ENCODE results near the gene UCN3.
"Not testable (repeated sequence)": the region's sequence is repeated elsewhere in the genome, so short reads cannot be mapped to it uniquely, and the experiment has no call there.

The UCN3 gene

DNA sequence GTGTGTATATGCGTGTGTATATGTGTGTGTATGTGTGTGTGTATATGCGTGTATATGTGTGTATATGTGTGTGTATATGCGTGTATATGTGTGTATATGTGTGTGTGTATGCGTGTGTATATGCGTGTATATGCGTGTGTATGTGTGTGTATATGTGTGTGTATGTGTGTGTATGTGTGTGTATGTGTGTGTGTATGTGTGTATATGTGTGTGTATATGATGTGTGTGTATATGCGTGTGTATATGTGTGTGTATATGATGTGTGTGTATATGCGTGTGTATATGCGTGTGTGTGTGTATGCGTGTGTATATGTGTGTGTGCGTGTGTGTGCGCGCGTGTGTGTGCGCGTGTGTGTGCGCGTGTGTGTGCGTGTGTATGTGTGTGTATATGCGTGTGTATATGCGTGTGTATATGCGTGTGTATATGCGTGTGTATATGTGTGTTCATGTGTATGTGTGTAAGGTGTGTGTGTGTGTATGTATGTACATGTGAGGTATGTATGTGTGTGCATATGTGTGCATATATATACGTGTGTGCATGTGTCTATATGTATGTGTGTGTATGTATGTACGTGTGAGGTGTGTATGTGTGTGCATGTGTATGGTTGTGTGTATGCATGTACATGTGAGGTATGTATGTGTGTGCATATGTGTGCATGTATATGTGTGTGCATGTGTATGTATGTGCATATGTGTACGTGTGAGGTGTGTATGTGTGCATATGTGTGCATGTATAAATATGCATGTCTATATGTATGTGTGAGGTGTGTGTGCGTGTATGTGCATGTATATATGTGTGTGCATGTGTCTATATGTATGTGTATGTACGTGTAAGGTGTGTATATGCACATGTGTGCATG, 6.0 kb downstream of the UCN3 start:
- ATAC-seq (ENCODE audit: low read depth) (no peak), DNase-seq (ENCODE audit: low spot score) (no peak)
- Histone ChIP-seq H3K27me3 (ENCODE audit: insufficient read depth, poor library complexity, severe bottlenecking) (peaks cover 5% of the 10 kb centered on the region), H3K36me3 (ENCODE audit: low read depth) (no peaks in the 10 kb centered on the region), H3K9me3 (ENCODE audit: severe bottlenecking) (no peaks in the 10 kb centered on the region), H3K4me1 (ENCODE audit: insufficient read depth, poor library complexity, severe bottlenecking) (no peaks in the 10 kb centered on the region), H3K27ac (ENCODE audit: poor library complexity, severe bottlenecking) (no peak overlapping the region), H3K4me3 (ENCODE audit: severe bottlenecking) (no peak overlapping the region)
- TF ChIP-seq, protein P1, sequence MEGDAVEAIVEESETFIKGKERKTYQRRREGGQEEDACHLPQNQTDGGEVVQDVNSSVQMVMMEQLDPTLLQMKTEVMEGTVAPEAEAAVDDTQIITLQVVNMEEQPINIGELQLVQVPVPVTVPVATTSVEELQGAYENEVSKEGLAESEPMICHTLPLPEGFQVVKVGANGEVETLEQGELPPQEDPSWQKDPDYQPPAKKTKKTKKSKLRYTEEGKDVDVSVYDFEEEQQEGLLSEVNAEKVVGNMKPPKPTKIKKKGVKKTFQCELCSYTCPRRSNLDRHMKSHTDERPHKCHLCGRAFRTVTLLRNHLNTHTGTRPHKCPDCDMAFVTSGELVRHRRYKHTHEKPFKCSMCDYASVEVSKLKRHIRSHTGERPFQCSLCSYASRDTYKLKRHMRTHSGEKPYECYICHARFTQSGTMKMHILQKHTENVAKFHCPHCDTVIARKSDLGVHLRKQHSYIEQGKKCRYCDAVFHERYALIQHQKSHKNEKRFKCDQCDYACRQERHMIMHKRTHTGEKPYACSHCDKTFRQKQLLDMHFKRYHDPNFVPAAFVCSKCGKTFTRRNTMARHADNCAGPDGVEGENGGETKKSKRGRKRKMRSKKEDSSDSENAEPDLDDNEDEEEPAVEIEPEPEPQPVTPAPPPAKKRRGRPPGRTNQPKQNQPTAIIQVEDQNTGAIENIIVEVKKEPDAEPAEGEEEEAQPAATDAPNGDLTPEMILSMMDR (IDR thresholded peaks at IDR 0.05; ENCODE audit: poor library complexity, severe bottlenecking) = no peak

- Histone ChIP-seq H3K4me3 (ENCODE audit: severe bottlenecking) (no peak overlapping the region), H3K27me3 (ENCODE audit: insufficient read depth, poor library complexity, severe bottlenecking) (no peaks in the 10 kb centered on the region), H3K36me3 (ENCODE audit: low read depth) (no peaks in the 10 kb centered on the region), H3K9me3 (ENCODE audit: severe bottlenecking) (no peaks in the 10 kb centered on the region), H3K27ac (ENCODE audit: poor library complexity, severe bottlenecking) (no peak overlapping the region), H3K4me1 (ENCODE audit: insufficient read depth, poor library complexity, severe bottlenecking) (no peaks in the 10 kb centered on the region)
- DNase-seq (ENCODE audit: low spot score) = no peak
- no peak for ATAC-seq (ENCODE audit: low read depth)
- TF ChIP-seq, protein P1 (IDR thresholded peaks at IDR 0.05; ENCODE audit: poor library complexity, severe bottlenecking) = no peak
These were observed 8.5 kb downstream of the UCN3 start for GRCh38 chr10:5373307-5373706.

GRCh38 chr10:5373891-5374611, 9.3 kb downstream of the UCN3 start:
- Histone ChIP-seq H3K4me3 (ENCODE audit: severe bottlenecking) (no peak overlapping the region), H3K27ac (ENCODE audit: poor library complexity, severe bottlenecking) (no peak overlapping the region), H3K36me3 (ENCODE audit: low read depth) (no peaks in the 10 kb centered on the region), H3K9me3 (ENCODE audit: severe bottlenecking) (no peaks in the 10 kb centered on the region), H3K27me3 (ENCODE audit: insufficient read depth, poor library complexity, severe bottlenecking) (no peaks in the 10 kb centered on the region), H3K4me1 (ENCODE audit: insufficient read depth, poor library complexity, severe bottlenecking) (no peaks in the 10 kb centered on the region)
- TF ChIP-seq, protein P1 (IDR thresholded peaks at IDR 0.05; ENCODE audit: poor library complexity, severe bottlenecking) = no peak
- no peak for ATAC-seq (ENCODE audit: low read depth)
- DNase-seq (ENCODE audit: low spot score) = no peak

DNA sequence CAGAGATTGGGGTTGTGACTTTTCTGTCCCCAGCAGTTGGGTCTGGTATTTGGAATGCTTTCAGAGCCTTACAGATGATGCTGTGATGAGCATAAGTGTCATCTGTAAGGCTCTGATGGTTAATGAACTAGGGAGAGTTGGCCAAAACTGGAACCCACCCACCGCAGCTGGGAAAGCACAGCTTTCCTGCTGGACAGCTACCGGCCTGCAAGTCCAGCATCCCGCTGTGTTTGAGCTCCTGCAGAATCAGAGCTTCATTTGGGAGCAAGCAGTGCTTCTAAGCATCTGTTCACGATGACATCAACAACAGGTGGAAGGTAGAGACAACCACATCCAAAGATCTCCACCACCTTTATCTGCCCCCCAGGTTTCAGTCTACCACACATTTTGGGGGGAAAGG, 11.7 kb downstream of the UCN3 start:
- H3K36me3 ChIP-seq (ENCODE audit: low read depth) = no peaks in the 10 kb centered on the region
- no peak overlapping the region for H3K4me3 ChIP-seq (ENCODE audit: severe bottlenecking)
- DNase-seq (ENCODE audit: low spot score) (no peak), ATAC-seq (ENCODE audit: low read depth) (no peak)
- no peaks in the 10 kb centered on the region for H3K4me1 ChIP-seq (ENCODE audit: insufficient read depth, poor library complexity, severe bottlenecking)
- H3K27ac ChIP-seq (ENCODE audit: poor library complexity, severe bottlenecking) = no peak overlapping the region
- TF ChIP-seq, protein P1 (IDR thresholded peaks at IDR 0.05; ENCODE audit: poor library complexity, severe bottlenecking) = no peak
- no peaks in the 10 kb centered on the region for H3K9me3 ChIP-seq (ENCODE audit: severe bottlenecking)
- H3K27me3 ChIP-seq (ENCODE audit: insufficient read depth, poor library complexity, severe bottlenecking) = no peaks in the 10 kb centered on the region

- ATAC-seq (ENCODE audit: low read depth); H3K9me3 ChIP-seq (ENCODE audit: severe bottlenecking); DNase-seq (ENCODE audit: low spot score); H3K4me1 ChIP-seq (ENCODE audit: insufficient read depth, poor library complexity, severe bottlenecking); H3K4me3 ChIP-seq (ENCODE audit: severe bottlenecking); H3K27ac ChIP-seq (ENCODE audit: poor library complexity, severe bottlenecking); H3K36me3 ChIP-seq (ENCODE audit: low read depth); H3K27me3 ChIP-seq (ENCODE audit: insufficient read depth, poor library complexity, severe bottlenecking): not testable (repeated sequence)
These were observed 14.4 kb downstream of the UCN3 start for GRCh38 chr10:5379202-5379601.

DNA sequence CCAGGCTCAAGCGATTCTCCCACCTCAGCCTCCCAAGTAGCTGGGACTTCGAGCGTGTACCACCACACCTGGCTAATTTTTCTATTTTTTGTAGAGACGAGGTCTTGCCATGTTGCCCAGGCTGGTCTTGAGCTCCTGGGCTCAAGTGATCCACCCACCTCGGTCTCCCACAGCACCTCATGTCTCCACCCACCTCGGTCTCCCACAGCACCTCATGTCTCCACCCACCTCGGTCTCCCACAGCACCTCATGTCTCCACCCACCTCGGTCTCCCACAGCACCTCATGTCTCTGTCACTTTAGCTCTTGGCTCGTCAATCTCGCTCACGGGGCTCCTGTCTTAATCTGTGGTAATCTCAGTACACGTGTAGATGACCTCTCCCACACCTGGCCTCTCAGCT, 15.6 kb downstream of the UCN3 start:
- not testable (repeated sequence) for H3K4me3 ChIP-seq (ENCODE audit: severe bottlenecking); H3K4me1 ChIP-seq (ENCODE audit: insufficient read depth, poor library complexity, severe bottlenecking); H3K27ac ChIP-seq (ENCODE audit: poor library complexity, severe bottlenecking); DNase-seq (ENCODE audit: low spot score); H3K36me3 ChIP-seq (ENCODE audit: low read depth); H3K27me3 ChIP-seq (ENCODE audit: insufficient read depth, poor library complexity, severe bottlenecking); ATAC-seq (ENCODE audit: low read depth); H3K9me3 ChIP-seq (ENCODE audit: severe bottlenecking)

All from RWPE2 (cell line).